GM21390 (cell line): ENCODE measurements around the gene MYH14.
"Not testable (repeated sequence)": the region's sequence is repeated elsewhere in the genome, so short reads cannot be mapped to it uniquely, and the experiment has no call there.

Experiments
- ATAC-seq: cut with Tn5 transposase; IDR thresholded peaks from one replicate; pipeline ENCODE4 v1.9.1; 2021; ENCODE audit not compliant: unreplicated experiment

MYH14 gene

GRCh38 chr19:50223439-50223716 is 20.0 kb downstream of the MYH14 start:
- ATAC-seq, result no peak

DNA sequence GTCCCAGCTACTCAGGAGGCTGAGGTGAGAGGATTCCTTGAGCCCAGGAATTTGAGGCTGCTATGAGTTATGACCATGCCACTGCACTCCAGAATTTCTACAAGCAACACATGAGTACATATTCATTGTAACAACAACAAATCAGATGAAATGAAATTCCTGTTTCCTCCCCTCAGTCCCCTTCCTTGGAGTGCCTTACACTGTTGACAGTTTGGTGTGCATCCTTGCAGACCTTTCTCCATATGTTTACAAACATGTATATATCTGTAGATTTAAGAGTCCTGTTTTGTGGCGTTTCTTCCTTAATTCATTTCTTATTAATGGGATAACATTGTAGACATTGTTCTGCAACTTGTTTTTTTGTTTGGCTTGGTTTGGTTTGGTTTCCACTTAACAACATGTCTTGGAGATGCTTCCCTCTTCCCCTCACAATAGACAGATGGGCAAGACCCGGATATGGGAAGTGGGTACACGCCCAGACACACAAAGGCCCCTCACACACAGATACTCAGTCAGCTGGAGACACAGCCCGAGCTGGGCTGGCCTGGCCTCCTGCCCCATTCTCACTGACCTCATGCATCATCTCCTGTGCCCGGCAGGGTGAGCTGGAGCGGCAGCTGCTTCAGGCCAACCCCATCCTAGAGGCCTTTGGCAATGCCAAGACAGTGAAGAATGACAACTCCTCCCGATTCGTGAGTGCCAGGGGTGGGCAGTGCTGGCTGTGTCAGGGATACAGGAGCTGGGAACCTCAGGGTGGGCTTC is 21.7 kb downstream of the MYH14 start:
- ATAC-seq, result no peak

DNA sequence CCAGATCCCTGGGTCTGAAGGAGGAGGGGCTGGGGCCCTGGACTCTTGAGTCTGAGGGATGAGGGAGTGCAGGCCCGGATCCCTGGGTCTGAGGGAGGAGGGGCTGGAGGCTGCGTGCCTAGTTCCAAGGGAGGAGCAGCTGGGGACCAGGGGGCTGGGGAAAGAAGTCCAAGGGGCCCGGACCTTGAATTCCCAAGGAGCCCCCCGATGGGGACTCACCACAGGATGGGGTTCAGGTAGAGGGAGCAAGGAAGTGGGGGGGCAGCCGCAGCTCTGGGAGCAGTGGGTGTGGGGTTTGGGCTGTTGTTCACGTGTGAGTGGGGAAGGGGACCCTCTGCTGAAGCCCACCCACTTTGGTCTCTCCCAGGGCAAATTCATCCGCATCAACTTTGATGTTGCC is 23.1 kb downstream of the MYH14 start:
- no peak for ATAC-seq

- ATAC-seq, result not testable (repeated sequence)
Observed at GRCh38 chr19:50228153-50228552, 24.7 kb downstream of the MYH14 start.

DNA sequence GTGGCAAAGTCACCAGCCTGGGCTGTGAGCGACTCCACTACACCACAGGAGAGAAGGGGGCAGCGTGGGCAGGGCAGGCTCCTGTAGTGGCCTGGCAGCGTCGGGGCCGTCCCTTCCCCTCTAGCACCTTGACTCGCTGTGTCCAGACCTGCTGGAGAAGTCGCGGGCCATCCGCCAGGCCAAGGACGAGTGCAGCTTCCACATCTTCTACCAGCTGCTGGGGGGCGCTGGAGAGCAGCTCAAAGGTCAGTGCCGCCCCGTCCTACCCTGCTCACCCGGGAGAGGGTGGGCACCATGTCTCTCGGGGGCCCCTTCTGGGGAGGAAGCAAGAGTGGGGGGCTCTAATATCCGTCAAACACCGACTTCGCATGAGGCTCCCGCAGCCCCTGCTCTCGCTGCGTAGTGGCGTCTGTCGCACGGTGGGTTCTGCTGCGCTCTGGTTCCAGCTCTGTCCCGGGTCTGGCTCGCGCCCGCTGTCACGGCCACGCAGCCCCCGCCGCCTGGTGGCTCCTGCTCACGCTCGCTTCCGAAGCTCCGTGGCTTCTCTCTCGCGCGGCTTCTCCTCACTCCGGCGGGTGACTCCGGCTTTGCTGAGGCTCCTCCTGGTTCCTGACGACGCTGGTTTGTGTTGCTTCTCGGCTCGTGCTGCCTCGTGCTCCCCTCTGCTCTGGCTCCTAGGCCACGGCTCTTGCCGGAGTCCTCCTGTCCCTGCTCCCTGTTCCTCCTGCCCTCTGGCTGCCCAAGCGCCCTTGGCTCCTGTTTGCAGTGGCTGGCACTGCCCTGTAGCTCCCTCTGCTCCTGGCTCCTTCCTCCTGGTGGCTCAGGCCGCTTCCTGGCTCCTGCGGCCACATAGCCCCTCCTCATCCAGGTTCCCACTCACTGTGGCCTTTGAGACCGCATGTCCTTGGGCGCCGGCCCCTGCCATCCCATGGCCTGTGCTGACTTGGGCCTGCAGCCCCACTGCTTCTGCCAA is 27.2 kb downstream of the MYH14 start:
- no peak for ATAC-seq

DNA sequence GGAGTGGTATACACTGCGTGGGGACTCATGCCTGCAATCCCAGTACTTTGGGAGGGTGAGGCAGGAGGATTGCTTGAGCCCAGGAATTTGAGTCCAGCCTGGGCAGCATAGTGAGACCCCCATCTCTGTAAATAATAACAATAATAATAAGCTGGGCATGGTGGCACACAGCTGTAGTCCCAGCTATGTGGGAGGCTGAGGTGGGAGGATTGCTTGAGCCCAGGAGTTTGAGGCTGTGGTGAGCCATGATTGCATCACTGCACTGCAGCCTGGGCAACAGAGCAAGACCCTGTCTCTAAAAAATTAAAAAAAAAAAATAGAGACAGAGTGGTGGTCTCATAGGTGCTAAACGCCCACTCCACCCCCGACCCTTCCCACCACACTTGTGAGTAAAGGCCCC is 28.0 kb downstream of the MYH14 start:
- not testable (repeated sequence) for ATAC-seq

- no peak for ATAC-seq
Observed at GRCh38 chr19:50231821-50232220, 28.4 kb downstream of the MYH14 start.

DNA sequence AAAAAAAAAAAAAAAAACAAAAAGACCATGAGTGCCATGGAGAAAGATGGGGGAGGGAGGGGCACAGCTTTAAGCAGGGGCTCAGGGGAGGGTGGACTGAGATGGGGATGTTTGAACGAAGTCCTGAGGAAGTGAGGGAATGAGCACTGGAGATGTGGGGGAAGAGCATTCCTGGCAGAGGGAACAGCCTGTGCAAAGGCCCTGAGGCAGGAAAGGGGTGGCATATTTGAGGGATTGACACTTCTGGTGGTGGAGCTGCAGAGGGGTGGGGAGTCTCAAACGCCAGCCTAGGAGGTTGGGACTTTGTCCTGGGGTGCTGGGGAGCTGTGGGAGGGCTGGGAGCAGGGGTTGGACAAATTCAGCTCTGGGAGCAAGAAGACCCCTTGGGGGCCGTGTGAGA is 29.2 kb downstream of the MYH14 start:
- ATAC-seq, result no peak

DNA sequence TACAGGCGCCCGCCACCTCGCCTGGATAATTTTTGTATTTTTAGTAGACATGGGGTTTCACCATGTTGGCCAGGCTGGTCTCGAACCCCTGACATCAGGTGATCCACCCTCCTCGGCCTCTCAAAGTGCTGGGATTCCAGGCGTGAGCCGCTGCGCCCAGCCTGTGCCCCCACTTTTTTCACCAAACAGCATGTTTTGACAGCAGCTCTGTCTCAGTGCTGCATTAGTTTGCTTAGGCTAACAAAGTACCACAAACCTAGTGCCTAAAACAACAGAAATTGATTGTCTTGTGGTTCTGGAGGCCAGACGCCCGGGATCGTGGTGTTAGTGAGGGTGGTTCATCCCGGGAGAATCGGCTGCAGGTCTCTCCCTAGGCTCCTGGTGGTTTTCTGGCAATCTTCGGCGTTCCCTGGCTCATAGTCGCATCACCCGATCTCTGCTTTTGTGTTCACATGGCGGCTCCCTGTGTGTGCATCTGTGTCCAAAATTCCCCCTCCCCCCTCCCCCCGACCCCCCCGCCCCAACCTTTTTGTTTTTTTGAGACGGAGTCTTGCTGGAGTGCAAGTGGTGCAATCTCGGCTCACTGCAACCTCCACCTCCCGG is 30.0 kb downstream of the MYH14 start:
- ATAC-seq, result no peak

GRCh38 chr19:50237493-50237892 is 34.1 kb downstream of the MYH14 start:
- not testable (repeated sequence) for ATAC-seq

- no peak for ATAC-seq
Observed at GRCh38 chr19:50238043-50238442, 34.6 kb downstream of the MYH14 start.

DNA sequence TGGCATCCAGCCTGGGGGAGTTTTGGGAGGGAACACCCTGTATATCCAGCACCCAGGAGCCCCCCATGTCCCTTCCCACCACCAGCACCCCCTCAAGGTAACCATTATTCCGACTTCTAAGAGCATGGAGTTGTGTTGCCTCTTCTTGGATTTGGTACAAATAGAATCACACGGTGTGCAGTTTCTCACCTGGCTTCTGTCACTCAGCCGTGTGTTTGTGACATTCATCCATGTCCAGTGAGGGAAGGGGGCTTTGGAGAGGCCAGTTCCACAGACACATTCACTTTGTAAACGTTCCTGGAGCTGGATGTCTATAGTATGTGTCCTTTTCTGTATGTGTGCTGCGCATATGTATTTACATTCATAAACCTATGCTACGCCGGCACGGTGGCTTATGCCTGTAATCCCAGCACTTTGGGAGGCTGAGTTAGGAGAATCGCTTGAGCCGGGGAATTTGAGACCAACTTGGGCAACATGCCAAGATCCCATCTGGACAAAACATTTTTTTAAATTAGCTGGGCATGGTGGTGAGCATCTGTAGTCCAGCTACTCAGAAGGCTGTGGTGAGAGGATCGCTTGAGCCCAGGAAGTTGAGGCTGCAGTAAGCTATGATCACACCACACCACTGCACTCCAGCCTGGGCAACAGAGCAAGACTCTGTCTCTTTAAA is 36.6 kb downstream of the MYH14 start:
- ATAC-seq, result no peak

DNA sequence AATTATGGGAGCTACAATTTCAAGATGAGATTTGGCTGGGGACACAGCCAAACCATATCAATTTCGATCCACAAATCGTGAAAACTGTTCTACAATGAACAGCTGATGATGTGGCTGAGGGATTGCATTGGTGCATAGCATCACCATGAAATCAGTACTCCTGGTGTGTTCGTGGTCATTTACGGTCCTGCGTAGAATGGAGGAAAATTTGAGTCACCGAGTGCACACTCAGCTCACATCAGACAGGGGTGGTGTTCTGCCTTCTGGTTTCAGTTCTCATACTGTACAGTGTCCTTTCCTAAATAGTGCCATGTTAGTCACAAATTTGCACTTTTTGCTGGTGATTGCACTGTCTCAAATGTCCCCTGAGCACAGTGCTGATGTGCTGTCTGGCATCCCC is 39.2 kb downstream of the MYH14 start:
- ATAC-seq, result no peak

DNA sequence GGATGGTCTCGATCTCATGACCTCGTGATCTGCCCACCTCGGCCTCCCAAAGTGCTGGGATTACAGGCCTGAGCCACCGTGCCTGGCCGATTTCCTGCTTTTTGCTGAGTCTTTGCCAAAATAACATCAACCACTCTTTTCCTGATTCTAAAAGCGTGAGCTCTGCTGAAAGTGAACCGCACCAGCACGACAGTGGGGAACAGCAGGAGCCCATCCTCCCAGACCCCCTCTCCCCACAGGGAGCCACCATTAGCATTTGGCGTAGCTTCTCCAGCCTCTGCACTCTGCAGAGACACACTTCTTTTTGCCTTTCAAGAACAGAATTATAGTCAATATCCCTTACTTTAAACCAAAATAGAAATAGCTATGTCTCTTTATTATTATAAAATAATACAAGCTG is 41.3 kb downstream of the MYH14 start:
- ATAC-seq, result no peak

DNA sequence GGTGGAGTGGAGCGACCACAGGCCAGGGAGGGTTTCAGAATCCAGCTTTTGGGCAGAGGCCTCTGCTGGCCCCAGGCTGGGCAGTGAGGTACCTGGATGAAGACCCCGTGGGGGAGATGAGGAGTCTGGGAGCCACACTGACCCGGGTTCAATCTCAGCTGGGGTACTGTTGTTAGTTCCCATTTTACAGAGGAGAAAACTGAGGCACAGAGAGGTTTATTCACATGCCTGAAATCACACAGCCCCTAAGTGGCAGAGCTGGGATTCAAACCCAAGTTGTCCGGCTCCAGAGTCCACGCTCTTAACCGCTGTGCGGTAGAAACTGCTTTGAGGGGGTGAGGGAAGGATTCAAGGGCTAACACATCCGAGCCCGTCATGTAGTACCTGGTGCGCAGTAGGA is 45.0 kb downstream of the MYH14 start:
- ATAC-seq, result no peak

GRCh38 chr19:50248826-50249225 is 45.4 kb downstream of the MYH14 start:
- ATAC-seq, result no peak

GRCh38 chr19:50249636-50250035 is 46.2 kb downstream of the MYH14 start:
- no peak for ATAC-seq

- no peak for ATAC-seq
Observed at GRCh38 chr19:50250450-50251136, 47.2 kb downstream of the MYH14 start.

DNA sequence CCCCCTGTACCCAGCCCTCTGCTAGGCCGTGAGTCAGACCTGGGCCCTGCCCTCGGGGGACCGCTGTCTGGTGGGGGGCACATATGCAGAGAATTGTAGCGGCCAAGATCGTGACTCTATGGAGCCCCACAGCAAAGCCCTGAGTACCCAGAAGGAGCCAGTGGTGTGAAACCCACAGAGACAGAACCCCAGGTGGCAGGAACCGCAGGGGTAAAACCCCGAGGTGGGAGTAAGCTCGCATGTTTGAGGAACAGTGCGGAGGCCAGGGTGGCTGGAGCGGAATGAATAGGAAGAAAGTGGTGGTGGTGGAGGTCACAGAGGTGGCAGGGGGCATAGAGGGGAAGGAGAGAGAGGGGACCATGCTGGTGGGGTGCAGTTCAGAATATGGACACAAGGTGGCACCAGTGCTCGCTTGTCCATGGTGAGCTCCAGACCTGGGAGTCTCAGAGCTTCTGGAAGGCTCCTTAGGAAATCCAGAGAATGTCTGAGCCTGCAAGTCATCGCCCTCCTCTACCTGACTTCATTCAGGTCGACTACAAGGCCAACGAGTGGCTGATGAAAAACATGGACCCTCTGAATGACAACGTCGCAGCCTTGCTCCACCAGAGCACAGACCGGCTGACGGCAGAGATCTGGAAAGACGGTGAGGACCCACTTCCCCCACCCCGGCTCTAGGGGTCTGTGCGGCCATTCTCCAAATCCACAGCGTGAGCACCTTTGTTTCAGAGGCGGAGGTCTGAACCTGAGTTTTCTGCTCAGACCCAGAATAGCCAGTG is 48.9 kb downstream of the MYH14 start:
- no peak for ATAC-seq

GRCh38 chr19:50252887-50253268 is 49.5 kb downstream of the MYH14 start:
- no peak for ATAC-seq
